ENCODE data around the gene IFITM1.
"Not testable (repeated sequence)": the region's sequence is repeated elsewhere in the genome, so short reads cannot be mapped to it uniquely, and the experiment has no call there.

IFITM1 gene

GRCh38 chr11:324156-324555 is 10.3 kb downstream of the IFITM1 start:
- DNase-seq (ENCODE audit: insufficient read length, low spot score) (no peak), FAIRE-seq (no peak)
- TF ChIP-seq CTCF (IDR thresholded peaks at IDR 0.05; ENCODE audit: insufficient read depth, missing control alignments), result no peak

- FAIRE-seq; DNase-seq (ENCODE audit: insufficient read length, low spot score): not testable (repeated sequence)
Measured at GRCh38 chr11:324593-325517, 11.0 kb downstream of the IFITM1 start.

GRCh38 chr11:325796-326591 is 12.2 kb downstream of the IFITM1 start:
- no peak for TF ChIP-seq CTCF (IDR thresholded peaks at IDR 0.05; ENCODE audit: insufficient read depth, missing control alignments)
- no peak for FAIRE-seq

GRCh38 chr11:326592-326841 is 12.7 kb downstream of the IFITM1 start:
- TF ChIP-seq CTCF (IDR thresholded peaks at IDR 0.05; ENCODE audit: insufficient read depth, missing control alignments), result no peak
- DNase-seq (ENCODE audit: insufficient read length, low spot score), result no peak
- no peak for FAIRE-seq

More at GRCh38 chr11:325796-326591, 12.2 kb downstream of the IFITM1 start:
- no peak for DNase-seq (ENCODE audit: insufficient read length, low spot score)

GRCh38 chr11:326842-327580 is 13.2 kb downstream of the IFITM1 start:
- no peak for TF ChIP-seq CTCF (IDR thresholded peaks at IDR 0.05; ENCODE audit: insufficient read depth, missing control alignments)
- DNase-seq (ENCODE audit: insufficient read length, low spot score) (no peak), FAIRE-seq (no peak)

GRCh38 chr11:327581-327923 is 13.7 kb downstream of the IFITM1 start:
- FAIRE-seq, result no peak
- TF ChIP-seq CTCF (IDR thresholded peaks at IDR 0.05; ENCODE audit: insufficient read depth, missing control alignments), result no peak
- no peak for DNase-seq (ENCODE audit: insufficient read length, low spot score)

GRCh38 chr11:328012-328411 is 14.2 kb downstream of the IFITM1 start:
- DNase-seq (ENCODE audit: insufficient read length, low spot score) (no peak), FAIRE-seq (no peak)
- TF ChIP-seq CTCF (IDR thresholded peaks at IDR 0.05; ENCODE audit: insufficient read depth, missing control alignments), result no peak

GRCh38 chr11:328516-329100 is 14.8 kb downstream of the IFITM1 start:
- DNase-seq (ENCODE audit: insufficient read length, low spot score); FAIRE-seq: not testable (repeated sequence)
